HL-60 (cell line): ENCODE data around the gene BACE1.
"Not testable (repeated sequence)": the region's sequence is repeated elsewhere in the genome, so short reads cannot be mapped to it uniquely, and the experiment has no call there.

Experiments used
- DNase-seq, 2 experiments: peaks; one replicate each; pipeline ENCODE4 v3.0.0-alpha.2; 2010 to 2020; ENCODE audit warnings: low read depth in 1 of 2, low spot score in 1 of 2
- H3K27ac ChIP-seq: fragments of 250-450 bp; sonication (Bioruptor Pico); replicated peaks from 2 replicates; pipeline ENCODE4 v1.5.1; 2020; ENCODE audit warnings: mild to moderate bottlenecking, moderate library complexity
- H3K27me3 ChIP-seq: fragments of 250-450 bp; sonication (Bioruptor Pico); 2 replicates; pipeline ENCODE4 v1.5.1; 2021; ENCODE audit warnings: mild to moderate bottlenecking, moderate library complexity; ENCODE audit not compliant: insufficient read depth, poor library complexity, severe bottlenecking
- H3K4me3 ChIP-seq: replicated peaks from 2 replicates; pipeline ENCODE4 v1.5.1; 2011; ENCODE audit warnings: mild to moderate bottlenecking, control low read depth, low read length; ENCODE audit not compliant: insufficient read depth
- GABPA ChIP-seq: IDR thresholded peaks from 2 replicates; pipeline ENCODE4 v1.6.1; 2012; ENCODE audit warnings: low read depth
- POLR2AphosphoS5 ChIP-seq: IDR thresholded peaks from 2 replicates; pipeline ENCODE4 v1.6.1; 2012; ENCODE audit warnings: low read depth
- REST ChIP-seq: IDR thresholded peaks from 2 replicates; pipeline ENCODE4 v1.6.1; 2012; ENCODE audit warnings: low read depth; ENCODE audit not compliant: insufficient replicate concordance
- SPI1 ChIP-seq: IDR thresholded peaks from 2 replicates; pipeline ENCODE4 v1.6.1; 2012; ENCODE audit warnings: low read depth, mild to moderate bottlenecking, borderline replicate concordance
- TF ChIP-seq, protein P1 (sequence below): IDR thresholded peaks from one replicate; pipeline ENCODE4 v1.5.1; 2011; ENCODE audit warnings: low read length, control low read depth, inconsistent platforms; ENCODE audit not compliant: insufficient read depth

BACE1 gene

GRCh38 chr11:117269856-117270255 is 46.2 kb downstream of the BACE1 start:
- no peak for DNase-seq
- Histone ChIP-seq H3K4me3 (no peak overlapping the region), H3K27ac (no peak overlapping the region), H3K27me3 (no peaks in the 10 kb centered on the region)
- TF ChIP-seq POLR2AphosphoS5 = no peak
- no peak for TF ChIP-seq SPI1
- TF ChIP-seq, protein P1, sequence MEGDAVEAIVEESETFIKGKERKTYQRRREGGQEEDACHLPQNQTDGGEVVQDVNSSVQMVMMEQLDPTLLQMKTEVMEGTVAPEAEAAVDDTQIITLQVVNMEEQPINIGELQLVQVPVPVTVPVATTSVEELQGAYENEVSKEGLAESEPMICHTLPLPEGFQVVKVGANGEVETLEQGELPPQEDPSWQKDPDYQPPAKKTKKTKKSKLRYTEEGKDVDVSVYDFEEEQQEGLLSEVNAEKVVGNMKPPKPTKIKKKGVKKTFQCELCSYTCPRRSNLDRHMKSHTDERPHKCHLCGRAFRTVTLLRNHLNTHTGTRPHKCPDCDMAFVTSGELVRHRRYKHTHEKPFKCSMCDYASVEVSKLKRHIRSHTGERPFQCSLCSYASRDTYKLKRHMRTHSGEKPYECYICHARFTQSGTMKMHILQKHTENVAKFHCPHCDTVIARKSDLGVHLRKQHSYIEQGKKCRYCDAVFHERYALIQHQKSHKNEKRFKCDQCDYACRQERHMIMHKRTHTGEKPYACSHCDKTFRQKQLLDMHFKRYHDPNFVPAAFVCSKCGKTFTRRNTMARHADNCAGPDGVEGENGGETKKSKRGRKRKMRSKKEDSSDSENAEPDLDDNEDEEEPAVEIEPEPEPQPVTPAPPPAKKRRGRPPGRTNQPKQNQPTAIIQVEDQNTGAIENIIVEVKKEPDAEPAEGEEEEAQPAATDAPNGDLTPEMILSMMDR = no peak
- TF ChIP-seq REST = no peak

GRCh38 chr11:117265745-117266144 is 50.3 kb downstream of the BACE1 start:
- DNase-seq = no peak
- no peak for TF ChIP-seq SPI1
- TF ChIP-seq GABPA = no peak
- TF ChIP-seq POLR2AphosphoS5 = no peak
- TF ChIP-seq REST = no peak
- TF ChIP-seq, protein P1 = no peak
- no peaks in the 10 kb centered on the region for H3K27me3 ChIP-seq
- no peak overlapping the region for H3K27ac ChIP-seq
- H3K4me3 ChIP-seq = no peak overlapping the region

- not testable (repeated sequence) for DNase-seq, H3K27ac ChIP-seq
These were observed 51.3 kb downstream of the BACE1 start for GRCh38 chr11:117264624-117265323.

DNA sequence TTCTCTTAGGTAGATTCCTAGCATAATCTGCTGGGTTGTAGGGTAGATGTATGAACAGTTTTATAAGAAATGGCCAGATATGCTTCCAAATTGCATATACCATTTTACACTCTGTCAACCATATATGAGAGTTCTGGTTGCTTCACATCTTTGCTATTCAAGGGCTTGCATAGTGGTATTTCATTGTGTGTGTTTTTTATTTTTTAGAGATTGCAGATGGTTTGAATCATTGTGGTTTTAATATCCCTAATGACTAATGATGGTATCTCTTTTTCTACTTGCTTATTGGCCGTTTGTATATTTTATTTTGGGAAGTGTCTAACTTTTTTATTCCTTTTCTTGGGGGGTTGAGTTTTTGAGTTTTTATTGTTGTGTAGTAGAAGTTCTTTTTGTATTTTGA is 56.6 kb downstream of the BACE1 start:
- DNase-seq = no peak
- no peaks in the 10 kb centered on the region for H3K27me3 ChIP-seq
- H3K4me3 ChIP-seq = no peak overlapping the region
- TF ChIP-seq GABPA (no peak), REST (no peak), SPI1 (no peak), POLR2AphosphoS5 (no peak)
- TF ChIP-seq, protein P1 = no peak
- H3K27ac ChIP-seq = no peak overlapping the region

More at GRCh38 chr11:117264624-117265323, 51.3 kb downstream of the BACE1 start:
- H3K27me3 ChIP-seq, H3K4me3 ChIP-seq: not testable (repeated sequence)
